Left renal pelvis (tissue), 4 donors: ENCODE results near the gene TOX2. TPM values are rescaled to one million over a fixed set of nuclear protein-coding genes. Genes with fewer than 3 reads are reported as not detected.
A peak's percentile ranks its signal among the peaks of the same experiment; 100 is the strongest.

Source experiments
- DNase-seq, 4 donors: peaks; one replicate each; pipeline ENCODE4 v3.0.0-alpha.2; 2013; ENCODE audit warnings: low read depth in 4 of 4, low spot score in 3 of 4
- polyA plus RNA-seq, 4 donors: library from polyadenylated mRNA; unstranded; fragments of 120-200 nt; gene quantifications; one replicate each; pipeline ENCODE4 v1.2.1, GENCODE V29; 2013; ENCODE audit not compliant: insufficient read length in 4 of 4

TOX2 gene
- polyA plus RNA-seq, 4 donors = 1.2 to 5.3 (median 4.2) TPM

GRCh38 chr20:43993560-43993959, 78.9 kb downstream of the TOX2 start:
- DNase-seq = no peak

GRCh38 chr20:43994486-43995100, 79.9 kb downstream of the TOX2 start:
- no peak for DNase-seq

DNA sequence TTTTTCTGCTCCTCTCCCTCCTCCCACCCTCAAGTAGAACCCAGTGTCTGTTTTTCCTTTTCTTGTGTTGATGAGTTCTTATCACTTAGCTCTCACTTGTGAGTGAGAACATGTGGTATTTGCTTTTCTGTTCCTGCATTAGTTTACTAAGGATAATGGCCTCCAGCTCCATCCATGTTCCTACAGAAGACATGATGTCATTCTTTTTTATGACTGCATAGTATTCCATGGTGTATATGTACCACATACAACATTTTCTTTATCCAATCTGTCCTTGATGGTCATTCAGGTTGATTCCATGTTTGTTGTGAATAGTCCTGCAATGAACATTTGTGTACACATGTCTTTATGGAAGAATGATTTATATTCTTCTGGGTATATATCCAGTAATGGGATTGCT, 81.0 kb downstream of the TOX2 start:
- no peak for DNase-seq

DNA sequence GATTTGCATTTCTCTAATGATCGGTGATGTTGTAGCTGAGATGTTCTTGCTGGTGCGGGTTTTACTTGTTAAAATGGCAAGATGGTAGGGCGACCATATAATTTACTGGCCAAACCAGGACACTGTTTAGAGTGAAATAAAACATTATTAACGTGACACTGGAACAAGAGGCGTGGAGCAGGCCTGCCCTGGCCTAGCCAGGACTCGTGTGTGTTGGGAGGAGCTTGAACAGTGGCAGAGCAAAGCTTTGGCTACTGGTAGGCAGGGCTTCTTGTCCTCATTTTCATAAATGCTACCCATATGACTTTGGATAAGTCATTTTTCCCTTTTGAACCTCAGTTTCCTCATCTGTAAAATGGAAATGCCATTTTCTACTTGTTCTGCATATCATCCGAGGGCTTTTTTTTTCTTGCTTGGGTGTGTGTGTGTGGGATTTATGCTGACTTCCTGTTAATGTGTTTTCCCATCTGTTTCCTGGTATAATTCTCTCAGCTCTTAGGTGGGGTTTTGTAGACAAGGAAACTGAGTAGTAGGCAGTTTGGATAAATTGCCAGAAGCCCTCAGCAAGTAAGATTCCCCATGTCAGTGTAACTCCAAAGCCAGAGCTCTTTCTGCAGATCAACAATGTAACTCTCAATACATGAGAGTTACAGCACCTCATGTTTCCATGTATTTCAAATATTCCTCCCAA, 81.7 kb downstream of the TOX2 start:
- no peak for DNase-seq

GRCh38 chr20:43999848-44000247, 85.2 kb downstream of the TOX2 start:
- no peak for DNase-seq

GRCh38 chr20:44001667-44002596, 87.3 kb downstream of the TOX2 start:
- no peak for DNase-seq

GRCh38 chr20:44002861-44003260, 88.2 kb downstream of the TOX2 start:
- DNase-seq = no peak

DNA sequence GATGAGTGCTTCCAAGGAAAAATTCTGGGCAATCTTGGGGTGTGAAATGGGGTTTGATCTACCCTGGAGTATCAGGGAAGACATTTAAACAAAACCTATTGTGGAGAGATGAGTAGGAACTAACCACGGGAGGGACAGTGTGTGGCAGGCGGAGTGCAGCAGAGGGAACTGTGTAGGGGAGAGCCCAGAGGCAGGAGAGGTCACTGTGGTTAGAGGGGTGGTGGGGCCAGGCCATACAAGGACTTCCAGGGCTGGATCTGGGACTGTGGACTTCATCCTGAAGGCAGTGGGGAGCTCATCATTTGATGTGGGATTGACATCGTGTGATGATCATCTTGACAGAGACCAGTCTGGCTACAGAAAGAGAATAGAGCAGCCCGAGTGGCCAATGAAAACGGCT, 89.0 kb downstream of the TOX2 start:
- no peak for DNase-seq

DNA sequence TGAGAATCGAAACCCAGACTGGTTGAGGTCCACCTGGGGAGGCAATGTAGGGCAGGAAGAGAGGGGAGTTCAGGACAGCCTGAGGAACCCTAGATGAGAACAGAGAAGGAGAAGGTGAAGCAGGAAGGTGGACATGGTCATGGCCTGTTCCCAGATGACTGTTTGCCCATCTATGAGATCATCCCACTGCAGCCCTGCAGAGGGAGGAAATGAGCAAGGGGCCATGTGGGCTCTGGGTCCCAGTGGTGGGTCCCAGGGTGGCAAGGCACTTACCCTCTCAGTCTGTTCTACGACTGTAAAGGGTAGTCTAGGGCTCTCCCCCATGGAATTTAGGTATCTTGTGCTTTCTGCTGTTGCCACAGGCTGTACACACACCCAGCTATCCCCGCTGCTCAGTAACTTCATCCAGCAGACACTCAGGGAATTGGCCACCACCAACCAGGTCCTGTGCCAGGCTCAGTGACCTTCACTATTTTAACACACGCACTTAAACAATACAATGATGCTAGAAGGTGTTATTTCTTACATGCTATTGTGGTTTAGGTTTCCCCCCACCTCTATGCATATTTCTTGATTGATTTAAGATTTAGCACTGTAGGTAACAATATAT, 89.8 kb downstream of the TOX2 start:
- DNase-seq = no peak

DNA sequence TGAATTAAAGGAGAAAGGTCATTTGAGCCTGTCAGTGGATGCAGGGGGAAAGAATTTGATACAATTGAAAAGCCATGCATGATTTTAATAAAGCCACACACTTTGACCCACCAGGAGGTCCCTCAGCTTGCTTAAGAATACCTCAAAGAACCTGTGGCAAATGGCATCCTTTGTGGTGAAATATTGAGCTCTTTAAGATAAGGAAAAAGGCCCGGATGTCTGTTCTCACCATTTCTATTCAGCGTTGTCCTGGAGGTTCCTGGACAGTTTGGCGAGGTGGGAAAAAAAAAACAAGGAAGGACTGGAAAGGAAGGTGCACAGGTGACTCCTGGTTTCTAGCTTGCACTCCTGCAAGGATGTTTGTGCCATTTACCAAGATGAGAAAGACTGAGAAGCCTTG, 91.0 kb downstream of the TOX2 start:
- DNase-seq = no peak

DNA sequence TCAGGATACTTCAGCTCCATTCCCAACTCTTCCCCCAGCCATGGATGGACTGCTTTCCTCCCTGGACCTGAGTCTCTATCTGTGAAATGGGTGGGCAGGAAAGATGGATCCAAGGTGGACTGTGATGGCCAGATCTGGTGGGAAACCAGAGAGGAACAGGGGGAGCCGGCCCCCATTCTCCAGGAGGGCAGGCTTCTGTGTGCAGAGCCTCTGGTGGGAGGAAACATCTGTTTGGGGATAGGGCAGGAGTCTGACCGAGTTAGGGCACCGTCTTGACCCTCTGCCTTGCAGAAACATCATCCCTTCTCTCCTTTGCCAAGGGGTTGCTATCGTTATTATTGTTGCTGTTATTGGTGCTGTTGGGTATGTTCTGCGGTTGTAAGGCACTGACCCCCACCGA, 91.5 kb downstream of the TOX2 start:
- no peak for DNase-seq

GRCh38 chr20:44006578-44006977, 91.9 kb downstream of the TOX2 start:
- DNase-seq = no peak

GRCh38 chr20:44008806-44009678, 94.4 kb downstream of the TOX2 start:
- DNase-seq = no peak

- DNase-seq = no peak
Observed at GRCh38 chr20:44009679-44009992, 95.0 kb downstream of the TOX2 start.

DNA sequence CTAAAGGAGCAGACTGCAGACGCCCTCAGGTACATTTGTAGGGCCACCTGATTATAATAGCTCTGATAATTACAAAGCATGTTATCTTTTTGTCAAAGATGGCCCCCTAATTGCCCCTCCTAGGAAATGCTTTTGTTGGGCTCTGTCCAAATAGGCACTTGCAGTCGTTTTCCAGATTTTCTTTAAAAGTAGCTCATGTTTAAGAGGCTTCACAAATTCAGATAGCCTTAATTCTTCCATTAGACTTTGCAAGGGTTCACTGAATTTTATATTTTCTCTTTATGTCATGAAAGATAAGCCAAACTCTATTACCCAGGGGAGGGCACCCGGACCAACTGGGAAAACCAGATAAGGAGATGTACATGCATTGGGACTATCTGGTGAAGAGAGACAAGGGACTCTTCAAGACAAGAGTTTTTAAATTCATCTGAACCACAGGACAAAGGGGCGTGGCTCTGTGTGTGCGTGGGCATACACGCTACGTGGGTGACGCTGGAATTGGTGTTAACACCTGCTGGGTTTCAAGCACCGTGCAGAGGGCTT, 95.6 kb downstream of the TOX2 start:
- no peak for DNase-seq

- no peak for DNase-seq
Observed at GRCh38 chr20:44011251-44011940, 96.7 kb downstream of the TOX2 start.

DNA sequence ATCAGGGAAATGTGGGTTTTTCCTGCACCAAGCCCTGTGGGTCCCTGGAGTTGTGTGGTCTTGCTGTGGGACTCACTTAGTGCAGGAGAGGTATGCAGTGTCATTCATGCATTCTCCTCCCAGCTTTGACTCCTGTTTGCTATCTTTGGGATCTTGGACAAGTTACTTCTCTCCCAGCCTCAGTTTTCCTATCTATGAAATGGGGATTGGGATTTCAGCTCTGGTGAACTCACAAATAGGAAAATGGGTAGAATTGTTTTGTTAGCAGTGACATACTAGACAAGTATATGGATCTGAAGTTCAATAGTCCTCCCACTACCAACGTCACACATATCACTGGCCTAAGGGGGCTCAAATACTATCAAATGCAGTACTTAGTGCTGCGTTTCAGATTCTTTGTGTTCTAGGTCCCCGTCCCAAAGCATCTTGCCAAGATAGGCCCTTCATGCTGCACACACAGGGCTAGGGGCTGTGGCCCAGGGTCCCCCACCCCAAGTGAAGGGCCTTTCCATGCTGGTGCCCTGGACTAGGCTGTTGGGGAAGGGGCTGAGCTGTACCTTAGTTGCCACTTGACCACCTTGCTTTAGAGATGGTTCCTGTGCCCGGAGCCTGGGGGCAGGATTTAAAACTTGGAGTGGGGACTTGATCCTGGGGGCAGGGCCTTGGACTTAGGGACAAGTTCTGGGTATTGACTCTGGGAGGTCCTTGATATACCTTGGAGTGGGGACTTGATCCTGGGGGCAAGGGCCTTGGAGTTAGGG, 98.0 kb downstream of the TOX2 start:
- DNase-seq = no peak

DNA sequence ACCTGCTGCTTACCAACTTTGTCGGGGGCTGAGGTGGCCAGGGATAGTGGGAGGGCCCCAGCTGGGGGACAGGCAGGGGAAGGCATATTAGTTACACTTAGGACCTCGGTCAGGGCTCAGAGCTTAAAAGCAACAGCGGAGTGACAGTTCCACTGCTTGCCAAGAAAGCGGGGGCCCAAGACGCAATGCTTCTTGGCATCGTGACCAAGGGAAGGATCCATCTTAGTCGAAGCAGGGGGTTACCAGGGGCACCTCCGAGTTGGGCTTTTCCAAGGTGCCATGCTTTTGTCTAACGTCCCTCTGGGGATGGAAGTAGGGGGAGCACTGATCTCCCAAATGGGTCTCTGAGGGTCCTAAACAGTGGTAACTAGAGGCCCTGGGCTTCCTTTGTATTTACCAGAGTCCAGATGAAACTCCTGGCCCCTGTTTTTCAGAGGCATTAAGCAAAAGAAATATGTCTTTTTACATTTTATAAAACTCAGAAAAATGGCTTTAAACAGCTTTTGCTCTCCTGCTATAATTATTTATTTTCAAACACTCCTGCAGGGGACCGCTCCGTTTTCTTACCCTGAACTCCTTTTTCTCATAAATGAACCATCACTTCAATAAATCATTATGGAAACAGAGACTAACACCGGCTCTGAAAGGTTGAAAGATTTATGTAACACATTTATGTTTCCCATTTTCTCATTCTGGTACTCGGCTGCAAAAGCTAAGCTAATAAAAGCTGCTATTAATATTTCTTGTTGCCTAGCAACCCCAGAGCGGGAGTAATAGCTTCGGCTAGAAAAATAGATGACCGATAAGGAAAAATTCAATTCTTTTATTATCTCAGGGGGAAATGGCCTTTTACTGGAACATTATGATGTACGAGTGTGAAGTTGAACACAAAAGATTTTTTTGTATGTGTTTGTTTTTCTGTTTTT, 100.4 kb downstream of the TOX2 start:
- peak in 2 of 4 donors; percentile 45 to 48 for DNase-seq
